K562 treated with DMSO at 1 percent for 12 hours (cell line): ENCODE data around the gene C8A. TPM values are rescaled to one million over a fixed set of nuclear protein-coding genes. Genes with fewer than 3 reads are reported as not detected.

Experiments
- total RNA-seq: library from RNA; unstranded; fragments of 300-600 nt; gene quantifications from 2 replicates; pipeline ENCODE4 v1.2.3, GENCODE V29; 2022; ENCODE audit not compliant: insufficient read depth

Gene C8A
- total RNA-seq = not detected in 2 replicates

DNA sequence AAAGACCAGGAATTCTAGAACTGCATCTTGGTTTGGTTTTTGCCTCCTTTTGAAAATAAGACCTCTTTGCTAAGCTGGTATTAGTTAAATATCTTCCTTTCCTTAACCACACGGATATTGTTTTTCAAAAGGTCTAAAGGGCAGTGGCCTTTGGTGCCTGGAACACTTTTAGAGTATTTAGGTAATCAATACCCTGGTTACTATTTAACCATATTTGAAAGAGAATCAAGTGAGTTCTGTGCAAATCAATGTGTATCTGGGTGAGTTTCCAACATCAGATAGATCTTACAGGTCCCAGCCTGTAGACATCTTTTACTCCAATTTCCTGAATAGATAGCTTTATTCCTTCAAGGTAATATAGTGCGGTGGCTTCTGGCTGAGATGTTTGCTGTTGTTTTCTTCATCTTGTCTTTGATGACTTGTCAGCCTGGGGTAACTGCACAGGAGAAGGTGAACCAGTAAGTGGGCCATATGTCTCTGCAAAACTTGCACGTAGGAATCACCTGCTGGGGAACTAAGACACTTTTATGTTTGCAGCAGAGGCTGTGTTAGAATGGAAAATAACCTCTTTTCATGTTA, at the start of gene C8A:
Gene C8A (plus strand): TSS at position 277 of the 579 bp plus-strand sequence. CDS start 105 bp downstream, at position 382.

DNA sequence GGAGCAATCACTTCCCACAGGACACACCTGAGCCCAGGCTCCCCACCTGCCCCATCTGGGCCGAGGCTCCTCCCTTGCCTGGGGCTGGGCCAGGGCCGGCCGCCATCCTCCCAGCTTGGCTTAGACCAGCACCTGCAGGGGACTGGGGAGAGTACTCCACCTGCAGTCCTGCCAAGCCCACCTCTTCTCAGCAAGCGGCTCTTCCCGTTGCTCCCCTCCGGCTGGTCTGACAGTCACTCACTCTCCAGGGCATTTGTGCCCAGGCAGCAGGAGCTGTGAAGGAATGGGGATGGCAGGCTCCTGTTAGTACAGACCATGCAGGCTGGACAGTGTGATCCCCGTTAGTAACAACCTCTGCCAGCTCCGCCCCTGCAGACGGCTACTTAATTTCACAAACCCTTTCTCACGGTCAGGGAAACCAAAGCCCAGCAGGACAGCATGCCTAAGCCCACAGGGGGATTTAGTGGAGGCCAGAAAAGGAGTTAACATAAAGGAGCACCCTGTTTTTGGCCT, 35.2 kb upstream of the C8A start, which contains the start of gene FYB2:
Gene FYB2 (minus strand): TSS at position 18 of the 513 bp plus-strand sequence. CDS start 114 bp downstream, outside the sequence.

DNA sequence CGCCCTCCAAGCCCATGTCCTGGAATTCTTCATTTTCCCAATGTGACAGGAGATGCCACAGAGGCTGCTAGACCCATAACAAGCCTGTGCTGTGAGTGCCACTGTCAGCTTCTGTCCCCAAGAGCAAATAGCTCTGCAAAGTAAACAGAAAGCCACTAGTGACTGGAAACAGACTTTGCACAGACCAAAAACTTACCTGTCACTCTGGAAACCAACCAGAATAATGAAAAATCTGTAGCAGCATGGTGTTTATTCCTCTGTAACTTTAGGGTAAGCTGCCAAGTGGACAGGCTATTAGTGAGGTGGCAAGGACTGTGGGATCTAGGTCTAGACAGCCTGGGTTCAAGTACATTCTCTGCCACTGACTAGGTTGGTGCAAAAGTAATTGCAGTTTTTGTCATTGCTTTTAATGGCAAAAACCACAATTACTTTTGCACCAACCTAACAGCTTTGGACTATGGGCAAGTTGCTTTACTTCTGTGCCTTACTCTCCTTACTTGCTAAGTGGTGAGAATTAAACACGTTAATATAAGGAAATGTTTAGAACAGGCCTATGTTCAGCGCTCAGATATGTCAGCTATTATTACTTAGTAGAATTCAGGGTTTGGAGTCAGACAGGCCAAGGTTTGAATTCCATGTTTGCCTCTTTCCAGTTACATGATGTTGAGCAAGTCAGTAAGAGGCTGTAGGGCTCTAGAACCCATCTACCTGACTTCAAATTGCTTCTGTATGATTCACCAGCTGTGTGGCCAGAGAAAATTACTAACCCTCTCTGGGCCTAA, 111.5 kb downstream of the C8A start, which contains the start of gene C8B:
Gene C8B (minus strand): TSS at position 100 of the 782 bp plus-strand sequence. CDS start 67 bp downstream, at position 33.

Other genes with a start within 250 kb of the C8A start
- gene PRKAA2, start 209.5 kb upstream of the C8A start, total RNA-seq = not detected in 2 replicates
- 1.8 TPM in 1 of 2 replicates, not detected in the other for gene FYB2, start 35.4 kb upstream of the C8A start, total RNA-seq
- not detected in 2 replicates for gene C8B, start 111.2 kb downstream of the C8A start, total RNA-seq